Ovary (tissue), 9 donors: Measurements from ENCODE around the gene DESI1. TPM values are rescaled to one million over a fixed set of nuclear protein-coding genes. Genes with fewer than 3 reads are reported as not detected.

Experiments used
- DNase-seq, 5 donors: peaks; one replicate each; pipeline ENCODE4 v3.0.0-alpha.2; 2019 to 2020
- H3K27ac ChIP-seq, 2 donors: fragments of 200-600 bp; one replicate each; pipeline versions ENCODE4 v1.5.1 to v1.8.0; 2019 to 2022
- H3K27me3 ChIP-seq: fragments of 200-600 bp; one replicate; pipeline ENCODE4 v1.8.0; 2022
- H3K36me3 ChIP-seq: fragments of 200-600 bp; sonication (generic); one replicate; pipeline ENCODE4 v1.5.1; 2019
- H3K4me1 ChIP-seq: one replicate; pipeline ENCODE4 v1.8.1; 2013; ENCODE audit warnings: mild to moderate bottlenecking, moderate library complexity; ENCODE audit not compliant: insufficient read depth
- H3K4me3 ChIP-seq: fragments of 200-600 bp; sonication (generic); one replicate; pipeline ENCODE4 v1.5.1; 2017
- H3K9me3 ChIP-seq, 2 donors: fragments of 200-600 bp in 1 of 2; sonication (generic) in 1 of 2; one replicate each; pipeline versions ENCODE4 v1.5.1 to v1.8.1; 2013 to 2019; ENCODE audit warnings: mild to moderate bottlenecking in 1 of 2, moderate library complexity in 1 of 2
- CTCF ChIP-seq, 3 donors: fragments of 450-650 bp in 2 of 3; fragments of 200-600 bp in 1 of 3; IDR thresholded peaks; one replicate each; pipeline versions ENCODE4 v1.5.1 to v1.8.0; 2016 to 2022; ENCODE audit warnings: antibody characterized with exemption in 3 of 3, mild to moderate bottlenecking in 1 of 3
- EP300 ChIP-seq: sonication (generic); formaldehyde crosslinking; IDR thresholded peaks from one replicate; pipeline ENCODE4 v1.6.1; 2017; ENCODE audit warnings: antibody characterized with exemption
- POLR2A ChIP-seq: fragments of 450-650 bp; IDR thresholded peaks from one replicate; pipeline ENCODE4 v1.6.1; 2017; ENCODE audit warnings: antibody characterized with exemption, mild to moderate bottlenecking, moderate library complexity
- WGBS, 3 donors: extraction: QIAGEN DNeasy Blood & Tissue Kit in 1 of 3; methylation state at CpG; one replicate each; pipeline versions ENCODE4 v1.1.5 to v1.1.7; 2013 to 2017; 5-methylcytosine and 5-hydroxymethylcytosine counted together
- intact Hi-C, 4 donors: fragments of 100-400 bp; cut with DNase I; formaldehyde crosslinking; loops; one replicate each; pipeline versions ENCODE4 v1.11.0 to v1.15.1; 2022 to 2023
- polyA plus RNA-seq, 2 donors: library from polyadenylated mRNA; stranded (reverse); fragments of 200-250 nt in 1 of 2; fragments of 350-450 nt in 1 of 2; fragmentation: Illumina TruSeq in 1 of 2; extraction: RNeasy Lipid Tissue Mini Kit (QIAGEN cat#74804) in 1 of 2; gene quantifications; one replicate each; pipeline ENCODE4 v1.2.3, GENCODE V29; 2013 to 2014
- total RNA-seq, 7 donors: library from RNA; depleted of rRNA in 2 of 7; stranded (reverse); fragments of >200 nt in 2 of 7; fragmentation: NEBNext Ultra II Directional in 3 of 7; extraction: Animal tissue kit (Norgen Biotek cat#: 25700) in 3 of 7; gene quantifications; one replicate each; pipeline versions ENCODE4 v1.1.0 to v1.2.4, GENCODE V29; 2016 to 2023
- donor health status: DM: no; HTN: no; CAD: no; lungs with moderate emphysema.
- donor health status: DM: no; HTN: no; CAD: no.
- donor health status: Bipolar disorder and iron deficiency.
- donor health status: DM: yes; HTN: yes; CAD: no.
- donor health status: DM: no; HTN: no; CAD: no.
- donor health status: DM: yes; HTN: yes; CAD: no.

DESI1 gene
- total and polyA plus RNA-seq, 9 donors: 10.8 to 34.5 (median 22.8) TPM

GRCh38 chr22:41587347-41587723 is 33.5 kb downstream of the DESI1 start:
- Histone ChIP-seq H3K4me1 (peaks cover 4% of the 10 kb centered on the region), H3K27me3 (no peaks in the 10 kb centered on the region), H3K9me3 (no peaks in the 10 kb centered on the region), H3K4me3 (no peak overlapping the region), H3K36me3 (no peaks in the 10 kb centered on the region), H3K27ac (no peak overlapping the region)
- 88 to 94% (median 91%) methylated on average over 7 of the region's 7 CpGs for WGBS, 3 donors
- TF ChIP-seq POLR2A: no peak
- no peak for TF ChIP-seq EP300
- TF ChIP-seq CTCF (IDR thresholded peaks at IDR 0.05): no peak
- intact Hi-C loops: no loop called here
- no peak for DNase-seq

GRCh38 chr22:41585898-41586297 is 34.9 kb downstream of the DESI1 start:
- no peaks in the 10 kb centered on the region for H3K36me3 ChIP-seq
- DNase-seq: no peak
- H3K27me3 ChIP-seq: no peaks in the 10 kb centered on the region
- intact Hi-C loops: no loop called here
- H3K4me1 ChIP-seq: peaks cover 4% of the 10 kb centered on the region
- no peak overlapping the region for H3K4me3 ChIP-seq
- 89 to 95% (median 94%) methylated on average over 7 of the region's 7 CpGs for WGBS, 3 donors
- no peaks in the 10 kb centered on the region for H3K9me3 ChIP-seq
- TF ChIP-seq EP300: no peak
- no peak for TF ChIP-seq POLR2A
- no peak for TF ChIP-seq CTCF (IDR thresholded peaks at IDR 0.05)
- H3K27ac ChIP-seq: no peak overlapping the region

- no peak overlapping the region for H3K4me3 ChIP-seq
- no peaks in the 10 kb centered on the region for H3K36me3 ChIP-seq
These were observed 36.0 kb downstream of the DESI1 start for GRCh38 chr22:41584881-41585280.

GRCh38 chr22:41582694-41583093 is 38.1 kb downstream of the DESI1 start:
- DNase-seq: no peak
- H3K27ac ChIP-seq: no peak overlapping the region
- no peaks in the 10 kb centered on the region for H3K9me3 ChIP-seq
- H3K27me3 ChIP-seq: no peaks in the 10 kb centered on the region
- peaks cover 8% of the 10 kb centered on the region for H3K4me1 ChIP-seq
- H3K36me3 ChIP-seq: no peaks in the 10 kb centered on the region
- intact Hi-C loops: no loop called here
- 81 to 89% (median 86%) methylated on average over 8 of the region's 8 CpGs for WGBS, 3 donors
- TF ChIP-seq EP300: no peak
- no peak for TF ChIP-seq CTCF (IDR thresholded peaks at IDR 0.05)
- TF ChIP-seq POLR2A: no peak
- no peak overlapping the region for H3K4me3 ChIP-seq

More at GRCh38 chr22:41584881-41585280, 36.0 kb downstream of the DESI1 start:
- 87 to 93% (median 89%) methylated on average over 6 of the region's 6 CpGs for WGBS, 3 donors
- H3K4me1 ChIP-seq: peaks cover 4% of the 10 kb centered on the region
- H3K9me3 ChIP-seq: no peaks in the 10 kb centered on the region
- DNase-seq: no peak
- H3K27me3 ChIP-seq: no peaks in the 10 kb centered on the region
- intact Hi-C loops: no loop called here
- TF ChIP-seq CTCF (IDR thresholded peaks at IDR 0.05): no peak
- no peak for TF ChIP-seq POLR2A
- TF ChIP-seq EP300: no peak
- no peak overlapping the region for H3K27ac ChIP-seq

GRCh38 chr22:41579997-41580355 is 40.9 kb downstream of the DESI1 start:
- Histone ChIP-seq H3K4me3 (no peak overlapping the region), H3K27ac (peak overlapping the region in 1 of 2 donors; percentile 73), H3K9me3 (no peaks in the 10 kb centered on the region), H3K36me3 (no peaks in the 10 kb centered on the region), H3K4me1 (peaks cover 8% of the 10 kb centered on the region), H3K27me3 (no peaks in the 10 kb centered on the region)
- TF ChIP-seq POLR2A (no peak), CTCF (IDR thresholded peaks at IDR 0.05) (no peak), EP300 (no peak)
- WGBS, 3 donors: 81 to 86% (median 84%) methylated on average over 6 of the region's 6 CpGs
- intact Hi-C loops: no loop called here
- peak in 1 of 5 donors; percentile 36 for DNase-seq
